Fibroblast of upper back skin (primary cell): ENCODE measurements around the gene SLF2.
A peak's percentile ranks its signal among the peaks of the same experiment; 100 is the strongest.
"Not testable (repeated sequence)": the region's sequence is repeated elsewhere in the genome, so short reads cannot be mapped to it uniquely, and the experiment has no call there.

Experiments used
- DNase-seq: peaks from one replicate; pipeline ENCODE4 v3.0.0-alpha.2; 2013

The SLF2 gene

GRCh38 chr10:100878291-100878910, 34.4 kb upstream of the SLF2 start:
- DNase-seq: peak; percentile 80

GRCh38 chr10:100879741-100880360, 32.9 kb upstream of the SLF2 start:
- DNase-seq: no peak

- DNase-seq: no peak
Measured at GRCh38 chr10:100881556-100882213, 31.1 kb upstream of the SLF2 start.

GRCh38 chr10:100882252-100882651, 30.5 kb upstream of the SLF2 start:
- DNase-seq: no peak

GRCh38 chr10:100882671-100883311, 30.0 kb upstream of the SLF2 start:
- DNase-seq: peak; percentile 61

GRCh38 chr10:100883312-100883821, 29.4 kb upstream of the SLF2 start:
- no peak for DNase-seq

- not testable (repeated sequence) for DNase-seq
Measured at GRCh38 chr10:100885611-100886010, 27.2 kb upstream of the SLF2 start.

GRCh38 chr10:100886091-100886490, 26.7 kb upstream of the SLF2 start:
- DNase-seq: no peak

GRCh38 chr10:100886521-100886920, 26.2 kb upstream of the SLF2 start:
- no peak for DNase-seq

- no peak for DNase-seq
Measured at GRCh38 chr10:100886963-100887362, 25.8 kb upstream of the SLF2 start.

- no peak for DNase-seq
Measured at GRCh38 chr10:100887761-100888296, 24.9 kb upstream of the SLF2 start.

- no peak for DNase-seq
Measured at GRCh38 chr10:100888957-100889356, 23.8 kb upstream of the SLF2 start.

GRCh38 chr10:100889546-100889945, 23.2 kb upstream of the SLF2 start:
- DNase-seq: no peak

GRCh38 chr10:100890141-100890672, 22.6 kb upstream of the SLF2 start:
- no peak for DNase-seq

GRCh38 chr10:100890673-100891317, 22.0 kb upstream of the SLF2 start:
- DNase-seq: peak; percentile 99

- DNase-seq: no peak
Measured at GRCh38 chr10:100894033-100894432, 18.7 kb upstream of the SLF2 start.

GRCh38 chr10:100894589-100895294, 18.0 kb upstream of the SLF2 start:
- no peak for DNase-seq

- DNase-seq: no peak
Measured at GRCh38 chr10:100895346-100895745, 17.4 kb upstream of the SLF2 start.

- no peak for DNase-seq
Measured at GRCh38 chr10:100895896-100896295, 16.9 kb upstream of the SLF2 start.

- DNase-seq: no peak
Measured at GRCh38 chr10:100896876-100897461, 15.8 kb upstream of the SLF2 start.

- no peak for DNase-seq
Measured at GRCh38 chr10:100897976-100898375, 14.8 kb upstream of the SLF2 start.
